Measurements from ENCODE around the gene MFSD6. TPM values are rescaled to one million over a fixed set of nuclear protein-coding genes. Genes with fewer than 3 reads are reported as not detected.

Gene MFSD6
- total and polyA plus RNA-seq, 2 of the 8 experiments (the other 6 are each of a cell fraction or from before 2014, with no cell fraction given), result 1.8 to 5.1 TPM

DNA sequence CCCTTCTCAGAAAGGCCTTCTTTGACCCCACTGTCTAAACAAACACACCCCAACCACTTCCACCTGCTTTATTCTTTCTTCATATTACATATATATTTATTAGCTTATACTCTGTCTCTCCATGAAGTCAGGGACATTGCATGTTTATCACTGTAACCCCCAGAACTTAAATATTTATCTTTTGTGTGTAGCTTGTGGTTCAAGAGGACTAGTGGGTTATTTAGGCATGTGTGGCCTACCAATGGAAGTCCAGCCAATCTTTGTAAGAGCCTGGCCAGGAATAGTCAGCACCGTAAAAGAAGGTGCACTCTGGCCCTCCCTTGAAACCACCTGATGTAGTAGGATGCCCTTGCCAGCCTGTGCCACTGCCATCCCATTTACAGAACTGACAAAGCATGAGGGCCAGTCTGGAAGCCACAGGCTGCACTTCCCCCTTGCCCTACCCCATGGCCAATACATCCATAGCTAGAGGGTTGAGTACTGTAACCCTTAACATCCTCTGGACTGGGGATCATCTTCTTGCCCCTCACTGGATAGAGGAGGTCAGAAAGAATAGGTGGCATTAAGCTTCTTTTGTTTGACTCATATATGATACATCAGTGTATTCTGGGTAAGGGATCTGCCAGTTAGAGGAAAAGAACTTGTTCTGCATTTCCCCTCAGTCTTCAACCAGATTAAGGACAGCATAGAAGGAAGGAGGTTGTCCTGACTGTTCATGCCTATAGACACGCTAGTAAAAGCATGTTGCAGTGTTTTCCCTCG, 121.5 kb downstream of the MFSD6 start:
- Histone ChIP-seq H2BK20ac (ENCODE audit: low read length) (no peak overlapping the region), H3K27ac (ENCODE audit: low read depth, low read length) (no peak overlapping the region), H4K20me1 (replicated peaks in 1 of 2; ENCODE audit: control insufficient read depth in 1 of 2, insufficient read depth in 2 of 2, low read length in 2 of 2) (no peaks in the 10 kb centered on the region), H3K4me2 (ENCODE audit: insufficient read depth in 1 of 2, low read depth in 2 of 2, low read length in 2 of 2) (no peak overlapping the region), H2BK120ac (replicated peaks; ENCODE audit: low read depth, low read length) (no peak overlapping the region), H3K23me2 (ENCODE audit: low read depth, low read length) (0 out of 2 replicates have a peak, but pooled peaks cover 4% of the 10 kb centered on the region), H3K56ac (replicated peaks; ENCODE audit: insufficient read length, low read depth, low read length) (no peak overlapping the region), H3K23ac (ENCODE audit: insufficient read length) (no peak overlapping the region), H3K79me1 (ENCODE audit: low read depth, low read length) (no peaks in the 10 kb centered on the region), H3K79me2 (ENCODE audit: control insufficient read depth in 1 of 2, insufficient read depth in 2 of 2, low read length in 2 of 2) (no peaks in the 10 kb centered on the region), H3K14ac (ENCODE audit: insufficient read length) (no peak overlapping the region), H2BK5ac (ENCODE audit: low read depth, low read length) (0 out of 2 replicates have a peak overlapping the region, but pooled peaks have one; percentile 17), H3K9ac (replicated peaks in 1 of 4; ENCODE audit: extremely low read depth in 1 of 4, low read depth in 3 of 4, low read length in 3 of 4) (no peak overlapping the region), H3K4ac (replicated peaks; ENCODE audit: insufficient read length, low read depth, low read length) (no peak overlapping the region), H4K5ac (ENCODE audit: insufficient read length, low read depth, low read length) (no peak overlapping the region), H2BK12ac (ENCODE audit: low read depth, low read length) (0 out of 2 replicates have a peak overlapping the region, but pooled peaks have one; percentile 5), H3K18ac (ENCODE audit: extremely low read depth, low read length) (no peak overlapping the region), H2AFZ (ENCODE audit: low read length) (no peak overlapping the region), H3K27me3 (replicated peaks in 1 of 4; ENCODE audit: control insufficient read depth in 3 of 4, extremely low read depth in 1 of 4, insufficient read depth in 3 of 4, low read length in 3 of 4) (no peaks in the 10 kb centered on the region), H3K4me1 (replicated peaks in 1 of 4; ENCODE audit: control insufficient read depth in 3 of 4, insufficient read depth in 4 of 4, low read length in 3 of 4) (peaks cover 0 to 8% (median 1%) of the 10 kb centered on the region in 4 experiments; a peak in 4 of 7 replicates), H3K9me3 (ENCODE audit: insufficient read depth in 2 of 2, low read depth in 1 of 2, low read length in 1 of 2) (no peaks in the 10 kb centered on the region), H3K36me3 (ENCODE audit: control insufficient read depth in 2 of 4, insufficient read depth in 4 of 4, low read length in 3 of 4) (no peaks in the 10 kb centered on the region), H2AK5ac (ENCODE audit: low read depth, low read length) (0 out of 2 replicates have a peak overlapping the region, but pooled peaks have one; percentile 43), H4K91ac (replicated peaks; ENCODE audit: insufficient read length, low read length) (no peak overlapping the region), H4K8ac (ENCODE audit: extremely low read depth, insufficient read depth, low read length) (0 out of 2 replicates have a peak overlapping the region, but pooled peaks have one; percentile 12), H3K4me3 (ENCODE audit: extremely low read depth in 1 of 4, insufficient read depth in 2 of 4, low read depth in 3 of 4, low read length in 4 of 4) (no peak overlapping the region), H2BK15ac (ENCODE audit: low read length) (0 out of 2 replicates have a peak overlapping the region, but pooled peaks have one; percentile 48)
- ChIA-PET POLR2A (ENCODE audit: partially characterized antibody) (interaction anchor here (1.1 kb wide), 1 partner anchor 20 kb away, joined by 3 read pairs; no protein-coding TSS in a partner anchor), CTCF (ENCODE audit: partially characterized antibody) (interaction anchor here (0.6 to 1.4 kb wide), 4 partner anchors 9 to 441 kb away, joined by 3 to 5 read pairs (median 4); no protein-coding TSS in a partner anchor)
- FAIRE-seq, result no peak
- 88% methylated on average over 3 of the region's 3 CpGs; no CpG with 5 or more reads in 1 of the 2 experiments for WGBS, 2 experiments (ENCODE audit: extremely low coverage in 1 of 2, insufficient coverage in 1 of 2, insufficient read length in 1 of 2, insufficient replicate concordance in 2 of 2, low coverage in 1 of 2, low lambda C conversion rate in 2 of 2, missing lambda C conversion rate in 1 of 2)
- no peak for DNase-seq (ENCODE audit: low read depth in 1 of 2, low spot score in 2 of 2)
- no peak for TF ChIP-seq TBP (IDR thresholded peaks at IDR 0.05; ENCODE audit: low read depth, low read length)
- no peak for TF ChIP-seq KDM4A (IDR thresholded peaks at IDR 0.05; ENCODE audit: low read depth, low read length, severe bottlenecking)
- TF ChIP-seq SRF (IDR thresholded peaks at IDR 0.05; ENCODE audit: low read depth, low read length), result no peak
- no peak for TF ChIP-seq TAF7 (optimal IDR thresholded peaks at IDR 0.05; ENCODE audit: borderline replicate concordance, low read depth, low read length)
- no peak for TF ChIP-seq CEBPB (IDR thresholded peaks at IDR 0.05; ENCODE audit: low read depth, low read length)
- no peak for TF ChIP-seq RBBP5 (IDR thresholded peaks at IDR 0.05; ENCODE audit: borderline replicate concordance, low read depth, low read length)
- no peak for TF ChIP-seq CBX5 (IDR thresholded peaks at IDR 0.05; ENCODE audit: low read depth, low read length)
- TF ChIP-seq EZH2 (IDR thresholded peaks at IDR 0.05; ENCODE audit: low read depth, low read length, severe bottlenecking), result no peak
- no peak for TF ChIP-seq NRF1 (IDR thresholded peaks at IDR 0.05; ENCODE audit: low read depth, low read length)
- no peak for TF ChIP-seq SIX5 (IDR thresholded peaks at IDR 0.05; ENCODE audit: low read depth, low read length)
- no peak for TF ChIP-seq SIRT6 (IDR thresholded peaks at IDR 0.05; ENCODE audit: low read length)
